ENCODE data around the gene NAXD.

NAXD gene

DNA sequence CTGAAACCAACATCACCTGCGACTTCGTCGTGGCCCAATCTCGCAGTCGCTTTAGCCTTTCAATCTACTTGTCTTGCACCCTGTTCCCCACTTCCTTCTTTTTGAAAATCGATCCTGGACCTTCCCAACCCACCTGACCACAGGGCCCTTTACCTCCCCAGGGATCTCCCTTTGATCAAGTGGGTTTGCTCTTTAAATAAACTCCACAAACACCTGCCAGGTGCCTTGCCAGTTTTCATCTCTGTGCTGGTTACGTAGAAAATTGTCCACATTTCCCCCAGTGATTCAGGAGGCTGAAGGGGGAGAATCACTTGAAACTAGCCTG is 39.3 kb upstream of the NAXD start:
- TF ChIP-seq ISL1 (CRISPR knock-in tag; IDR thresholded peaks at IDR 0.05) (no peak), PPARA (CRISPR knock-in tag; IDR thresholded peaks at IDR 0.05; ENCODE audit: borderline replicate concordance) (no peak), ZC3H10 (CRISPR knock-in tag; IDR thresholded peaks at IDR 0.05) (no peak), GLIS3 (CRISPR knock-in tag; IDR thresholded peaks at IDR 0.05) (no peak), ZFP3 (CRISPR knock-in tag; IDR thresholded peaks at IDR 0.05) (no peak), ZNF8 (CRISPR knock-in tag; IDR thresholded peaks at IDR 0.05) (no peak), ARNTL (CRISPR knock-in tag; IDR thresholded peaks at IDR 0.05; ENCODE audit: borderline replicate concordance, low read depth) (no peak), TOX (CRISPR knock-in tag; IDR thresholded peaks at IDR 0.05; ENCODE audit: borderline replicate concordance) (no peak), BACH2 (CRISPR knock-in tag; IDR thresholded peaks at IDR 0.05; ENCODE audit: borderline replicate concordance) (no peak), ZFP30 (CRISPR knock-in tag; IDR thresholded peaks at IDR 0.05) (no peak), OSR1 (CRISPR knock-in tag; IDR thresholded peaks at IDR 0.05) (no peak), ZNF565 (CRISPR knock-in tag; conservative IDR thresholded peaks at IDR 0.05; ENCODE audit: low read depth) (no peak), CSDC2 (CRISPR knock-in tag; IDR thresholded peaks at IDR 0.05) (no peak), SNAI2 (CRISPR knock-in tag; IDR thresholded peaks at IDR 0.05) (no peak), ESRRG (CRISPR knock-in tag; IDR thresholded peaks at IDR 0.05) (no peak), ZNF70 (CRISPR knock-in tag; IDR thresholded peaks at IDR 0.05) (no peak)
- TF ChIP-seq, protein P1, sequence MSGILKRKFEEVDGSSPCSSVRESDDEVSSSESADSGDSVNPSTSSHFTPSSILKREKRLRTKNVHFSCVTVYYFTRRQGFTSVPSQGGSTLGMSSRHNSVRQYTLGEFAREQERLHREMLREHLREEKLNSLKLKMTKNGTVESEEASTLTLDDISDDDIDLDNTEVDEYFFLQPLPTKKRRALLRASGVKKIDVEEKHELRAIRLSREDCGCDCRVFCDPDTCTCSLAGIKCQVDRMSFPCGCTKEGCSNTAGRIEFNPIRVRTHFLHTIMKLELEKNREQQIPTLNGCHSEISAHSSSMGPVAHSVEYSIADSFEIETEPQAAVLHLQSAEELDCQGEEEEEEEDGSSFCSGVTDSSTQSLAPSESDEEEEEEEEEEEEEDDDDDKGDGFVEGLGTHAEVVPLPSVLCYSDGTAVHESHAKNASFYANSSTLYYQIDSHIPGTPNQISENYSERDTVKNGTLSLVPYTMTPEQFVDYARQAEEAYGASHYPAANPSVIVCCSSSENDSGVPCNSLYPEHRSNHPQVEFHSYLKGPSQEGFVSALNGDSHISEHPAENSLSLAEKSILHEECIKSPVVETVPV (CRISPR knock-in tag; IDR thresholded peaks at IDR 0.05), result no peak
- TF ChIP-seq, protein P2, sequence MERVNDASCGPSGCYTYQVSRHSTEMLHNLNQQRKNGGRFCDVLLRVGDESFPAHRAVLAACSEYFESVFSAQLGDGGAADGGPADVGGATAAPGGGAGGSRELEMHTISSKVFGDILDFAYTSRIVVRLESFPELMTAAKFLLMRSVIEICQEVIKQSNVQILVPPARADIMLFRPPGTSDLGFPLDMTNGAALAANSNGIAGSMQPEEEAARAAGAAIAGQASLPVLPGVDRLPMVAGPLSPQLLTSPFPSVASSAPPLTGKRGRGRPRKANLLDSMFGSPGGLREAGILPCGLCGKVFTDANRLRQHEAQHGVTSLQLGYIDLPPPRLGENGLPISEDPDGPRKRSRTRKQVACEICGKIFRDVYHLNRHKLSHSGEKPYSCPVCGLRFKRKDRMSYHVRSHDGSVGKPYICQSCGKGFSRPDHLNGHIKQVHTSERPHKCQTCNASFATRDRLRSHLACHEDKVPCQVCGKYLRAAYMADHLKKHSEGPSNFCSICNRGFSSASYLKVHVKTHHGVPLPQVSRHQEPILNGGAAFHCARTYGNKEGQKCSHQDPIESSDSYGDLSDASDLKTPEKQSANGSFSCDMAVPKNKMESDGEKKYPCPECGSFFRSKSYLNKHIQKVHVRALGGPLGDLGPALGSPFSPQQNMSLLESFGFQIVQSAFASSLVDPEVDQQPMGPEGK (CRISPR knock-in tag; IDR thresholded peaks at IDR 0.05; ENCODE audit: borderline replicate concordance), result no peak
- TF ChIP-seq, protein P3, sequence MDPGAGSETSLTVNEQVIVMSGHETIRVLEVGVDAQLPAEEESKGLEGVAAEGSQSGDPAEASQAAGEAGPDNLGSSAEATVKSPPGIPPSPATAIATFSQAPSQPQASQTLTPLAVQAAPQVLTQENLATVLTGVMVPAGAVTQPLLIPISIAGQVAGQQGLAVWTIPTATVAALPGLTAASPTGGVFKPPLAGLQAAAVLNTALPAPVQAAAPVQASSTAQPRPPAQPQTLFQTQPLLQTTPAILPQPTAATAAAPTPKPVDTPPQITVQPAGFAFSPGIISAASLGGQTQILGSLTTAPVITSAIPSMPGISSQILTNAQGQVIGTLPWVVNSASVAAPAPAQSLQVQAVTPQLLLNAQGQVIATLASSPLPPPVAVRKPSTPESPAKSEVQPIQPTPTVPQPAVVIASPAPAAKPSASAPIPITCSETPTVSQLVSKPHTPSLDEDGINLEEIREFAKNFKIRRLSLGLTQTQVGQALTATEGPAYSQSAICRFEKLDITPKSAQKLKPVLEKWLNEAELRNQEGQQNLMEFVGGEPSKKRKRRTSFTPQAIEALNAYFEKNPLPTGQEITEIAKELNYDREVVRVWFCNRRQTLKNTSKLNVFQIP (CRISPR knock-in tag; IDR thresholded peaks at IDR 0.05; ENCODE audit: borderline replicate concordance, low read depth), result no peak
- ATAC-seq, result no peak

DNA sequence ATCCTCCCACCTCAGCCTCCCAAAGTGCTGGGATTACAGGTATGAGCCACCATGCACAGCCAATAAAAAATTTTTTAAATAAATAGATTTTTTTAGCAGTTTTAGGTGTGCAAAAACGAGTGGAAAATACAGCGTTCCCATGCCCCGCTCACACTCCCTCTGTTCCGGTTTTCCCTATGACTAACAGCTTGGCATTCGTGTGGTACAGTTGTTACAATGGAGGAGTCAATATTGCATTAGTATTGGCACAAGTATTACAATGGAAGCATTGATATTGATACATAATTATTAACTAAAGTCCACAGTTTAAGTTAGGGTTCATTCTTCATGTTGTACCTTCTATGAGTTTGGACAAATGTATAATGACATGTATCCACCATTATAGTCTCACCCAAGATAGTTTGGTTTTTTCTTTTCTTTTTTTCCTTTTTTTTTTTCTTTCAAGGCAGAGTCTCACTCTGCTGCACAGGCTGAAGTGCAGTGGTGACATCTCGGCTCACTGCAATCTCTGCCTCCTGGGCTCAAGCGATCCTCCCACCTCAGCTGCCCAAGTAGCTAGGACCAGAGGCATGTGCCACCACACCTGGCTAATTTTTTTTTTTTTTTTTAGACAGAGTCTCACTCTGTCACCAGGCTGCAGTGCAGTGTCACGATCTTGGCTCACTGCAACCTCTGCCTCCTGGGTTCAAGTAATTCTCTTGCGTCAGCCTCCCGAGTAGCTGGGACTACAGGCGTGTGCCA is 38.4 kb upstream of the NAXD start:
- no peak for TF ChIP-seq ZNF565 (CRISPR knock-in tag; conservative IDR thresholded peaks at IDR 0.05; ENCODE audit: low read depth)
- ATAC-seq, result no peak

DNA sequence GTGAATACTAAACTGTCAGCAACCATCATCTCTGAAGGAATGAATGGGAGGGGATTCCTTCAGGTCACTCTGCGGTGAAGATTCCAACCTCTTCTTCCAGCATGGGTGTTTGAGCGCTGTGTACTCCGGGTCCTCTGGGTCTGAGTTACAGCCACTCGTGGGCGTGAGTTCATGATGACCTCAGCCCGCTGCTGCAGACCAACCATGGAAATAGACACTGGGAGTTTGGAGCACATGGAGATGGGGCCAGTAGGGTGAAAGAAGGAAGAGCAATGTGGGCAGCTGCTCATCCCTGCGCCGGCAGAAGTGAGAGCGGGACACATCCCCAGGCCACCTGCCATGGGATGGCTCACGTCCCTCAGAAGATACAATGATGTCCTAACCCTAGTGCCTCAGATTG is 37.0 kb upstream of the NAXD start:
- no peak for ATAC-seq
- no peak for TF ChIP-seq ISL1 (CRISPR knock-in tag; IDR thresholded peaks at IDR 0.05)
- no peak for TF ChIP-seq PPARA (CRISPR knock-in tag; IDR thresholded peaks at IDR 0.05; ENCODE audit: borderline replicate concordance)

DNA sequence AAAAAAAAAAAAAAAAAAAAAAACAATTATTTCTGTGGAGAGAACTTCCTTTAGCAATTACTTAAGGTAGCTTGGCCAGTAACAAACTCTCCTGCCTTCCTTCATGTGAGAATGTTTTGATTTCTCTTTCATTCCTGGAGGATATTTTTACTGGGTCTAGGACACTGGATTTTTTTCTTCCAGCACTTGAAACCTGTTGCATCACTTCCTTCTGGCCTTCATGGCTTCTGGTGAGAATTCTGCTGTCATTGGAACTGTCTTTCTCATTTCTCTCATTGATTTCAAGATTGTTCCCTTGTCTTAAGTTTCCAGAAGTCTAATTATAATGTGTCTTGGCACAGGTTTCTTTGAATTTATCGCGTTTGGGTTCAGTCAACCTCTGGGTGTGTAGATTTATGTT is 34.5 kb upstream of the NAXD start:
- no peak for ATAC-seq
- TF ChIP-seq GLIS3 (CRISPR knock-in tag; IDR thresholded peaks at IDR 0.05), result no peak
- TF ChIP-seq ZNF565 (CRISPR knock-in tag; conservative IDR thresholded peaks at IDR 0.05; ENCODE audit: low read depth), result no peak
- TF ChIP-seq, protein P2 (CRISPR knock-in tag; IDR thresholded peaks at IDR 0.05; ENCODE audit: borderline replicate concordance), result no peak
- no peak for TF ChIP-seq TCF4 (CRISPR knock-in tag; IDR thresholded peaks at IDR 0.05; ENCODE audit: borderline replicate concordance)
- TF ChIP-seq ZFP30 (CRISPR knock-in tag; IDR thresholded peaks at IDR 0.05), result no peak
- TF ChIP-seq, protein P4, sequence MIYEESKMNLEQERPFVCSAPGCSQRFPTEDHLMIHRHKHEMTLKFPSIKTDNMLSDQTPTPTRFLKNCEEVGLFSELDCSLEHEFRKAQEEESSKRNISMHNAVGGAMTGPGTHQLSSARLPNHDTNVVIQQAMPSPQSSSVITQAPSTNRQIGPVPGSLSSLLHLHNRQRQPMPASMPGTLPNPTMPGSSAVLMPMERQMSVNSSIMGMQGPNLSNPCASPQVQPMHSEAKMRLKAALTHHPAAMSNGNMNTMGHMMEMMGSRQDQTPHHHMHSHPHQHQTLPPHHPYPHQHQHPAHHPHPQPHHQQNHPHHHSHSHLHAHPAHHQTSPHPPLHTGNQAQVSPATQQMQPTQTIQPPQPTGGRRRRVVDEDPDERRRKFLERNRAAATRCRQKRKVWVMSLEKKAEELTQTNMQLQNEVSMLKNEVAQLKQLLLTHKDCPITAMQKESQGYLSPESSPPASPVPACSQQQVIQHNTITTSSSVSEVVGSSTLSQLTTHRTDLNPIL (CRISPR knock-in tag; IDR thresholded peaks at IDR 0.05; ENCODE audit: low read depth), result no peak
- TF ChIP-seq BACH2 (CRISPR knock-in tag; IDR thresholded peaks at IDR 0.05; ENCODE audit: borderline replicate concordance), result no peak
- TF ChIP-seq, protein P1 (CRISPR knock-in tag; IDR thresholded peaks at IDR 0.05), result no peak
- no peak for TF ChIP-seq RARB (CRISPR knock-in tag; IDR thresholded peaks at IDR 0.05)
- TF ChIP-seq SNAI2 (CRISPR knock-in tag; IDR thresholded peaks at IDR 0.05), result no peak
- no peak for TF ChIP-seq ISL1 (CRISPR knock-in tag; IDR thresholded peaks at IDR 0.05)
- TF ChIP-seq TOX (CRISPR knock-in tag; IDR thresholded peaks at IDR 0.05; ENCODE audit: borderline replicate concordance), result no peak
- no peak for TF ChIP-seq ZNF8 (CRISPR knock-in tag; IDR thresholded peaks at IDR 0.05)
- TF ChIP-seq ARNTL (CRISPR knock-in tag; IDR thresholded peaks at IDR 0.05; ENCODE audit: borderline replicate concordance, low read depth), result no peak
- TF ChIP-seq ZFP3 (CRISPR knock-in tag; IDR thresholded peaks at IDR 0.05), result no peak
- no peak for TF ChIP-seq ESRRG (CRISPR knock-in tag; IDR thresholded peaks at IDR 0.05)

Data from SK-N-SH treated with all-trans-retinoic acid at 6 μM for 48 hours (cell line).